ENCODE data around the gene NEDD4L. TPM values are rescaled to one million over a fixed set of nuclear protein-coding genes. Genes with fewer than 3 reads are reported as not detected.

The NEDD4L gene
- total RNA-seq, 1 donor from 2014 or later: 3.8 TPM

DNA sequence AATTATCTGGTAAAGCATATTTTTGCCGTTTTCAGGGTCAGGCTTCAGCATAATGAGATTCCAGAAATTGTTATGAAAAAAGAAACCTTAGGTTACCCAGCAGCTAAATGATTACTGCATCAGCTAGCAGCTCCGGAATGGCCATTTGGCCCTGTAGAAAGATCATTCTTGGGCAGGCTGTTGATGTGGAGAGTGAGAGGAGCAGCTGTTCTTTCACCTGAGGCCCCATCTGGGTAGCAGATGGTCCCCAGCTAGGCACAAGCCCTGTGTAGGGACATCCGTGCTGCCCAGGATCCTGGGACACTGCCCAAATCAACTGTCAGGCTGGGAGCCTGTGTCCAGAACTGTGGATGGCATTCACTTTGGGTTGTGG is 61.8 kb downstream of the NEDD4L start:
- no peak overlapping the region for H3K4me3 Mint-ChIP-seq
- peaks cover 21% of the 10 kb centered on the region for H3K27me3 Mint-ChIP-seq (ENCODE audit: insufficient read depth)
- DNase-seq (ENCODE audit: low spot score): no peak
- no peaks in the 10 kb centered on the region for H3K9me3 Mint-ChIP-seq
- intact Hi-C loops (cut with micrococcal nuclease): no loop called here
- peaks cover 11% of the 10 kb centered on the region for H3K4me1 Mint-ChIP-seq (ENCODE audit: low read depth)
- no peak overlapping the region for H3K27ac Mint-ChIP-seq
- no peaks in the 10 kb centered on the region for H3K36me3 Mint-ChIP-seq (ENCODE audit: low read depth)

DNA sequence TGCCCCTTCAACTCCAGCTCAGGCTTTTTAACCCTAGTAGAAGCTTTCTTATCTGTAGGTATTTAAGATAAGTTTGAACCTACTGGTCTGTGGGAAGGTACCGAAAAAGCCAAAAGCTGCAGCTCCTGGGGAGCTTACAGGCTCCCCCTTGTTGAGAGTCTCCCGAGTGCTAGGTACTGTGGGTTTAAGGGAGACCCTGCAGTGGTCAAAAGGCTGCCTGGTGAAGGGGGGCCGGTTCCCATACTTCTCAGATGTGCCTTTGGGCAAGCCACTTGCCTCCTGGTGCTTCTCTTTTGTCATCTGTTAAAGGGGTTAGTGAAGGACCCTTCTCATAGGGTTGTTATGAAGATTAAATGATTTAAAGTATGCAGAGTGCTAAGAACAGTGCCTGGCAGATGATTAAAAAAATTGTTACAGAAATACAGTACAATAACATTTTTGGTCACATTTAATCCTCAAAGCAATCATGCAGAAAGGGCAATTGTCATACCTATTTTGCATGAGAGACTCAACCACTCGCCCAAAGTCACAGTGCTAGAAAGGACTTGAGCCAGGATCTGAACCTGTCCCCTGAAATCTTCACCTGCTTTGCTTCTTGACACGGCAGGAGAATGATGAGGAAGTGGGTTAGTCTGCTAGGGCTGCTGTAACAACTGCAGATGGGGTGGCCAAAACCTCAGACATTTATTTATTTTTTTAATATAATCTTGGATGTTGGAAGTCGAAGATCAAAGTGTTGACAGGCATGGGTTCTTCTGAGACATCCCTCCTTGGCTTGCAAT is 62.5 kb downstream of the NEDD4L start:
- H3K27me3 Mint-ChIP-seq (ENCODE audit: insufficient read depth): peaks cover 22% of the 10 kb centered on the region
- H3K27ac Mint-ChIP-seq: no peak overlapping the region
- peaks cover 11% of the 10 kb centered on the region for H3K4me1 Mint-ChIP-seq (ENCODE audit: low read depth)
- H3K36me3 Mint-ChIP-seq (ENCODE audit: low read depth): no peaks in the 10 kb centered on the region
- H3K4me3 Mint-ChIP-seq: no peak overlapping the region
- no peak for DNase-seq (ENCODE audit: low spot score)
- intact Hi-C loops (cut with micrococcal nuclease): no loop called here
- H3K9me3 Mint-ChIP-seq: no peaks in the 10 kb centered on the region

DNA sequence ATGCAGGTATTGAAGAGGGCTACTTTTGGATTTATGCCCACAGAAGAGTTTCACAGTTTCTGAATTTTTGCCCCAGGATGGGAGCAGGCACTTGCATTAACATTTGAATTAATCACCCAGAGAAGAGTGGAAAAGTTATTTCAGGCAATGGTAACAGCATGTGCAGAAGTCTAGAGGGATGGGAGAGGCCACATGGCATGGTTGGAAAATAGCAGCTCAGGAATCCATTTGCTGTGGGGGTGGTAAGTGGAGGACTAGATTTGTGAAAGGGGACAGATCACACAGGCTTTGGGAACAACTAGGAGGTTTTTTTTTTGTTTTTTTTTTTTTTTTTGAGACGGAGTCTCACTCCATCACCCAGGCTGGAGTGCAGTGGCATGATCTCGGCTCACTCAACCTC is 65.2 kb downstream of the NEDD4L start:
- Mint-ChIP-seq H3K27me3 (ENCODE audit: insufficient read depth) (peaks cover 14% of the 10 kb centered on the region), H3K4me3 (no peak overlapping the region), H3K27ac (no peak overlapping the region), H3K36me3 (ENCODE audit: low read depth) (no peaks in the 10 kb centered on the region), H3K4me1 (ENCODE audit: low read depth) (peaks cover 12% of the 10 kb centered on the region), H3K9me3 (no peaks in the 10 kb centered on the region)
- DNase-seq (ENCODE audit: low spot score): no peak
- intact Hi-C loops (cut with micrococcal nuclease): no loop called here

DNA sequence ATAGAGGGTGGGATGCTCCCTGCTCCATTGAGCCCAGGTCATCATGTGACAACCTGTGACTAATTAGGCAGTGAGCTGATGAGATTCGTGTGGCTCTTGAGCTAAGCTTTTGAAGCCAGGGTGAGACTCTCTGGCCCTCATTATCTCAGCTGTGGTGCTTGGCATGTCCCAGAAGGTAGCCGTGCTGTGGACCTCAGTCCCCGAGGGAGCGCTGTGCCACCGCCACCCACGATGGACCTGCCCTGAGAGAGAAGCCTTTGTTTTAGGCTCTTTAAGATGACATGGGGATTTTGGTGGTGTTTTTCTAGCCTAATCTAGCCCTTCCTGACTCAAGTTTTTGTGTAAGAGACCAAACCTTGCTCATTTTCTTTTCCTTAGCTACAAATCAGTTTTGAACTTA is 66.4 kb downstream of the NEDD4L start:
- no peak overlapping the region for H3K27ac Mint-ChIP-seq
- no peaks in the 10 kb centered on the region for H3K36me3 Mint-ChIP-seq (ENCODE audit: low read depth)
- H3K4me1 Mint-ChIP-seq (ENCODE audit: low read depth): peaks cover 11% of the 10 kb centered on the region
- peaks cover 10% of the 10 kb centered on the region for H3K27me3 Mint-ChIP-seq (ENCODE audit: insufficient read depth)
- no peak overlapping the region for H3K4me3 Mint-ChIP-seq
- H3K9me3 Mint-ChIP-seq: no peaks in the 10 kb centered on the region
- intact Hi-C loops (cut with micrococcal nuclease): no loop called here
- DNase-seq (ENCODE audit: low spot score): no peak

DNA sequence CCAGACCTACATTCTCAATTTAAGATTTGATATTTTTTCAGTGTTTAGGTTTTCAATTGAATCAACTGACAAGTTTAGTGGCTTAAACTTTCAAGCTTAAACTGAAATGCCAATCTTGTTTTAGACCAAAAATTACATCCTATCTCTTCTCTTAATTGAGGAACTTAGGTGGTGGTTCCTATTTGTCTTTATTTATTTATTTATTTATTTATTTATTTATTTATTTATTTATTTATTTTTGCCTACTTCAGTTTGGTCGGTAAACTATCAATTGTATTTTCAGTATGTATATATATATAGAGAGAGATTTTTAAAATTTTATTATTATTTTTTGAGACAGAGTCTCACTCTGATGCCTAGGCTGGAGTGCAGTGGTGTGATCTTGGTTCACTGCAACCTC is 68.1 kb downstream of the NEDD4L start:
- no peak for DNase-seq (ENCODE audit: low spot score)
- H3K27me3 Mint-ChIP-seq (ENCODE audit: insufficient read depth): peaks cover 6% of the 10 kb centered on the region
- no peak overlapping the region for H3K4me3 Mint-ChIP-seq
- H3K36me3 Mint-ChIP-seq (ENCODE audit: low read depth): no peaks in the 10 kb centered on the region
- H3K9me3 Mint-ChIP-seq: no peaks in the 10 kb centered on the region
- no peak overlapping the region for H3K27ac Mint-ChIP-seq
- peaks cover 11% of the 10 kb centered on the region for H3K4me1 Mint-ChIP-seq (ENCODE audit: low read depth)
- intact Hi-C loops (cut with micrococcal nuclease): no loop called here

DNA sequence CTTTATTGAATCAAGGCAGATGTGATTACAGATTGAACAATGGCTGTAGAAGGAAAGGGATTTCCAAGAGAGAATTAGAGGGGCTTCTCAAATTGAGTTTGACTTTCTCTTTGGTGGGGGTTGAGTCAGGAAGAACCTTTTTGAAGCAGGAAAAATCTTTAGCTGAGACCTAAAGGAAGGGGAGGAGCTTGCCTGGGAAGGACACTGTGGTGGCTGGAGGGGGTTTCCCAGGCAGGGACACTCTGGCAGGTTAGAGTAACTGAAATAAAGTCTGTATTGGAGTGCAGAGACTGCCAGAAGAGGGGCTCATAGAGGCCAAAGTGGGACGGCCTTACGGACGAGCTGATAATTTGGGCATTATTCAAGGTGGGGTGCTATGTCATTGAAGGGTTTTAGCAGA is 69.3 kb downstream of the NEDD4L start:
- intact Hi-C loops (cut with micrococcal nuclease): no loop called here
- no peaks in the 10 kb centered on the region for H3K36me3 Mint-ChIP-seq (ENCODE audit: low read depth)
- no peak for DNase-seq (ENCODE audit: low spot score)
- peaks cover 11% of the 10 kb centered on the region for H3K4me1 Mint-ChIP-seq (ENCODE audit: low read depth)
- peaks cover 9% of the 10 kb centered on the region for H3K27me3 Mint-ChIP-seq (ENCODE audit: insufficient read depth)
- no peaks in the 10 kb centered on the region for H3K9me3 Mint-ChIP-seq
- no peak overlapping the region for H3K4me3 Mint-ChIP-seq
- no peak overlapping the region for H3K27ac Mint-ChIP-seq

DNA sequence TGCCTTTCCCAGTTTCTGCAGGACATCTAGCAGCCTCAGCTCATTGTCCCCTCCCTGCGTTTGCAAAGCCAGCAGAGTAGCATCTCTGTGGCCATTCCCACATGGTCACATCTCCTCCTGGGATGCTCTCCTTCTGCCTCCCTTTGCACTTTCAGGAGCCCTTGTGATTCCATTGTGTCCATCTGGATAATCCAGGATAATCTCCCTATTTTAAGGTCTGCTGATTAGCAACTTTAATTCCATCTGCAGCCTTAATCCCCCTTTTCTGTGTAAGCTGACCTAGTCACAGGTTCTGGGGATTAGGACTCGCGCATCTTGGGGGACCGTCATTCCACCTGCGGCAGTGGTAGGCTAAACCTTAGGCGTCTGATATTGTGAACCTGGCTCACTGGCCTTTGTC is 70.7 kb downstream of the NEDD4L start:
- intact Hi-C loops (cut with micrococcal nuclease): no loop called here
- H3K36me3 Mint-ChIP-seq (ENCODE audit: low read depth): no peaks in the 10 kb centered on the region
- H3K9me3 Mint-ChIP-seq: no peaks in the 10 kb centered on the region
- peaks cover 9% of the 10 kb centered on the region for H3K27me3 Mint-ChIP-seq (ENCODE audit: insufficient read depth)
- H3K27ac Mint-ChIP-seq: no peak overlapping the region
- no peak overlapping the region for H3K4me3 Mint-ChIP-seq
- no peak for DNase-seq (ENCODE audit: low spot score)
- H3K4me1 Mint-ChIP-seq (ENCODE audit: low read depth): peaks cover 11% of the 10 kb centered on the region

DNA sequence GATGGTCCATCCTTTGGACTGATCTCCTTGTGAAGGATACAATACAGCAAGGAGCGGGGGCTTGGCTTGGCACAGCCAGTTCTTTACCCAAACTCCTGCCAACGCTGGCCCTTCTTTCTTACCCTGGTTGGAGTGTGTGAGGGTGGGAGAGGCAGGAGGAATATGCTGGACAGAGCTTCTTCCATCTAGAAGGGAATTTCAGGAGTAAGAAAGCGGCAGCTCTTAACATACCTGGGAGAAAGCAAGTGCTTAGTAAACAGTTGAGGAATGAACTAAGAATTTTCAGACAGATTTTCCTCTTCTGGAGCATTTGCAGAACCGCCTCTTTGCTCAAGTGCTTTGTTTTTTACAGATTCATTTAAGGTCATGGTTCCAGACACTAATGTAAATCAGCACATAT is 72.8 kb downstream of the NEDD4L start:
- peaks cover 11% of the 10 kb centered on the region for H3K4me1 Mint-ChIP-seq (ENCODE audit: low read depth)
- no peak overlapping the region for H3K4me3 Mint-ChIP-seq
- H3K9me3 Mint-ChIP-seq: no peaks in the 10 kb centered on the region
- no peak overlapping the region for H3K27ac Mint-ChIP-seq
- intact Hi-C loops (cut with micrococcal nuclease): no loop called here
- DNase-seq (ENCODE audit: low spot score): no peak
- no peaks in the 10 kb centered on the region for H3K36me3 Mint-ChIP-seq (ENCODE audit: low read depth)
- H3K27me3 Mint-ChIP-seq (ENCODE audit: insufficient read depth): peaks cover 5% of the 10 kb centered on the region

DNA sequence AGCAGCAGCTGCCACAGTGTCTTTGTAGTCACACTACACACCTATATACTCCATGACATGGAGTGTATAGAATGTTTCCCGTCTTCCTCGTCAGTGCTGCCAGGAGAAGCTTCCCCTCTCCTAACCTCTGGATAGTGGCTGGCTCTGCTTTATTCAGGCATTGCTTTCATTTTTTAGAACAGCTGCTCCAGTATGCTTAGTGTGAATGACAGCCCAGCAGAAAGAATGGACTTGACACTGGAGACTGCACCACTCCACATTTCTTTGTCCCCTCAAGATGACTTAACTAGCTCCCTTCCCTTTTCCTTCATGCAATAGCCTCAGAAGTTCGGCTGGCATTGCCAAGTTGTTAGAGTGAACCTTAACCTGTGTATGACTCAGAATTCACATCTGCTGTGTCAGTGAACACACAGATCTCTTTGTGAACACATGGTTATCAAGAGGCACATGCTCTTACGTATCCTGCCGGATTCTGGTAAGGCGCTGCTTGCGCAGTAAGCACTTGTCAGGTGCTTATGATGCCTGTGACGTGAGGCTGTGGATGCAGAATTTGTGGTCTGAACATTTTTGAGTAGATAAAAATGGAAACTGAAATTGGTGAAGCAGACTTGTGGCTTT is 73.9 kb downstream of the NEDD4L start:
- no peak for DNase-seq (ENCODE audit: low spot score)
- no peak overlapping the region for H3K4me3 Mint-ChIP-seq
- intact Hi-C loops (cut with micrococcal nuclease): no loop called here
- H3K36me3 Mint-ChIP-seq (ENCODE audit: low read depth): no peaks in the 10 kb centered on the region
- peaks cover 5% of the 10 kb centered on the region for H3K27me3 Mint-ChIP-seq (ENCODE audit: insufficient read depth)
- H3K27ac Mint-ChIP-seq: no peak overlapping the region
- peaks cover 10% of the 10 kb centered on the region for H3K4me1 Mint-ChIP-seq (ENCODE audit: low read depth)
- no peaks in the 10 kb centered on the region for H3K9me3 Mint-ChIP-seq

DNA sequence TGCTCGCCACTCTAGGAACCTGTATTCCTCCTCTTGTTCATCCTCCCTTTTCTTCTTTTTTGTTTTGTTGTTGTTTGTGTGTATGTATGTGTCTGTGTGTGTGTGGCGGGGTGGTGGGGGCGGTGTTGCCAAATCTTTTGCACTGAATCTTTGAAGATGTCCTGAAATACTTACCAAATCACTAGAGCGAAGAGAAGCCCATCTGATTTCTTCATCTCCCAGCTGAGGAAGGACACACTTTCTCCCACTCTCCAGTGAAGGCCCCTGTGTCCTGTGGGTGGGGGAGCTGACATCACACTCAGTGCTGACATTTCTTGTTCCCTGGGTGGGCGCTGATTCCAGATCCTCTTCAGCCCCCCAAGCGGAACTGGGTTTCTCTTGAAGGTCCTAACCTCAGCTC is 74.5 kb downstream of the NEDD4L start:
- peaks cover 5% of the 10 kb centered on the region for H3K27me3 Mint-ChIP-seq (ENCODE audit: insufficient read depth)
- intact Hi-C loops (cut with micrococcal nuclease): no loop called here
- no peak overlapping the region for H3K4me3 Mint-ChIP-seq
- DNase-seq (ENCODE audit: low spot score): no peak
- H3K4me1 Mint-ChIP-seq (ENCODE audit: low read depth): peaks cover 4% of the 10 kb centered on the region
- no peaks in the 10 kb centered on the region for H3K36me3 Mint-ChIP-seq (ENCODE audit: low read depth)
- no peak overlapping the region for H3K27ac Mint-ChIP-seq
- H3K9me3 Mint-ChIP-seq: no peaks in the 10 kb centered on the region

DNA sequence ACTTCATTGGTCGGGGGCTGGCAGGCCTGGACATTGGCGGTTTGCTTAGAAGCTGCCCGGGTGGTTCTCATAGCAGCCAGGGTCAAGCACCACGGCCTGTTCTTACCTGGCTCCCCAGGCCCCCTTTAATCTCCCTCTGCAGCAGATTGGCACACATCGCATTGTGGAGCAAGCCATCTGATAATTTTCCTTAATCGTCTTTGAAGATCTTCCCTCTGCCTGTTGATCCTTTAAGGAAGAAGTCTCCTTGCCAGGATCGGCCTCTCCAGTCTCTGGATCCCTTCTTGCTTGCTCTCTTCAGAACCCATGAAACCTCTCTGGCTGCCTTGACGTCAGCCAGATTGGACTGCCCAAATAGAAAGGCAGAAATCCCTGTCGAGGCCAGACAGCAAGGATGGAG is 75.8 kb downstream of the NEDD4L start:
- no peak overlapping the region for H3K4me3 Mint-ChIP-seq
- DNase-seq (ENCODE audit: low spot score): no peak
- H3K27me3 Mint-ChIP-seq (ENCODE audit: insufficient read depth): peaks cover 5% of the 10 kb centered on the region
- H3K27ac Mint-ChIP-seq: no peak overlapping the region
- peaks cover 6% of the 10 kb centered on the region for H3K4me1 Mint-ChIP-seq (ENCODE audit: low read depth)
- intact Hi-C loops (cut with micrococcal nuclease): no loop called here
- H3K9me3 Mint-ChIP-seq: no peaks in the 10 kb centered on the region
- no peaks in the 10 kb centered on the region for H3K36me3 Mint-ChIP-seq (ENCODE audit: low read depth)

DNA sequence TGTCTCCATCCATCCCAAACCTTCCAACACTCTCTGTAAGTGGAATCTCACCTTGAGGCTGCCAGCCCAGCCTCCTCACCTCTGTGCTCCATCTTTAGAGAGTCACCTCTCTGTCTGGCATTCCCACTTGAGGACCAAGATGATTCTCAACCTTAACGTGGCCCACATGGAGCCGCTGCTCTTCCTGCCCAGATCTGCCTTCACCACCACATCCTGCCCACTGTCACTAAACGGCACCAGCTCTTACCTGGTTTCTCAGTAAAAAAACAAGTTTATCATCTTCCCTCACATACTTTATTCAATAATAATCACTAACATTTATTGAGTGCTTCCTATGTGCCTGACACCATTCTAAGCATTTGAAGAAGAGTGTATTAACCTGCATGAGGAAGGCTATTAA is 80.4 kb downstream of the NEDD4L start:
- H3K4me3 Mint-ChIP-seq: no peak overlapping the region
- no peak overlapping the region for H3K27ac Mint-ChIP-seq
- intact Hi-C loops (cut with micrococcal nuclease): no loop called here
- no peaks in the 10 kb centered on the region for H3K9me3 Mint-ChIP-seq
- peaks cover 6% of the 10 kb centered on the region for H3K4me1 Mint-ChIP-seq (ENCODE audit: low read depth)
- no peak for DNase-seq (ENCODE audit: low spot score)
- H3K27me3 Mint-ChIP-seq (ENCODE audit: insufficient read depth): no peaks in the 10 kb centered on the region
- H3K36me3 Mint-ChIP-seq (ENCODE audit: low read depth): no peaks in the 10 kb centered on the region

DNA sequence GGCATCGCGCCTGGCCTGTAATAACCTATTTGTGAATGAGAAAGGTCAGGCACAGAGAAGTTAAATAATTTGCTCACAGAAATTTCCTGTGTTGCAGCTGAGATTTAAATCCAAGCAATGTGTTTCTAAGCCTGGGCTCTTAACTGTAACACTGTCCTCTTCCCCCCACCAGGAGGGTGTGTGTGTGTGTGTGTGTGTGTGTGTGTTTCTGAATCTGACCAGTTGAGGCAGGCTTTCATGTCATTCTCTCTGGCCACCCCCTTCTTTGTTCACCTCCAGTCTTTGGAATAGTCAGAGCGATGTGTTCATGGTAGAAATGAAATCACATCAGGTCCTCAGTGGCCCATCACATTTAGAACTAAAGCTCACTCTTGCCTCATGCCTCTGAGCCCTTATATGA is 81.2 kb downstream of the NEDD4L start:
- no peaks in the 10 kb centered on the region for H3K36me3 Mint-ChIP-seq (ENCODE audit: low read depth)
- H3K27me3 Mint-ChIP-seq (ENCODE audit: insufficient read depth): no peaks in the 10 kb centered on the region
- intact Hi-C loops (cut with micrococcal nuclease): no loop called here
- no peak overlapping the region for H3K27ac Mint-ChIP-seq
- DNase-seq (ENCODE audit: low spot score): no peak
- H3K4me3 Mint-ChIP-seq: no peak overlapping the region
- peaks cover 6% of the 10 kb centered on the region for H3K4me1 Mint-ChIP-seq (ENCODE audit: low read depth)
- H3K9me3 Mint-ChIP-seq: no peaks in the 10 kb centered on the region

DNA sequence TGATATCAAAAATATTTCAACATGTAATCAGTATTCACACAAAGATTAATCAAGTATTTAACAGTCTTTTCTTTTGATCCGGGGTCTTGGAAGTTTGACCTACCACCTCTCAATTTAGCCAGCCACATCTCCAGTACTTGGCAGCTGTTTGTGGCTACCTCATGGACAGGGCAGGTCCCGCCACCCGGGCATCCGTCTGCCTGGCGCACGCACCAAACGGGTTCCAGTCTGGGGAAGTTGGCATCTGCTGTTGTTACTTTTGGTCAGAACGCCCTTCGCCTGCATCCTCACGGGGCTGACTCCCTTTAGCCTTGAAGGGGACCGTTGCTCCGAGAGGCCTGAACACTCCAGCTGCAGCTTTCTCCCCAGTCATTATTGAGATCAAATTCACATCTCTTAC is 81.7 kb downstream of the NEDD4L start:
- Mint-ChIP-seq H3K4me1 (ENCODE audit: low read depth) (peaks cover 6% of the 10 kb centered on the region), H3K27ac (no peak overlapping the region)

More for the DNA sequence above, 81.7 kb downstream of the NEDD4L start:
- intact Hi-C loops (cut with micrococcal nuclease): no loop called here
- Mint-ChIP-seq H3K36me3 (ENCODE audit: low read depth) (no peaks in the 10 kb centered on the region), H3K4me3 (no peak overlapping the region), H3K9me3 (no peaks in the 10 kb centered on the region), H3K27me3 (ENCODE audit: insufficient read depth) (no peaks in the 10 kb centered on the region)
- no peak for DNase-seq (ENCODE audit: low spot score)
